Measurements from ENCODE around the gene OSER1.

DNA sequence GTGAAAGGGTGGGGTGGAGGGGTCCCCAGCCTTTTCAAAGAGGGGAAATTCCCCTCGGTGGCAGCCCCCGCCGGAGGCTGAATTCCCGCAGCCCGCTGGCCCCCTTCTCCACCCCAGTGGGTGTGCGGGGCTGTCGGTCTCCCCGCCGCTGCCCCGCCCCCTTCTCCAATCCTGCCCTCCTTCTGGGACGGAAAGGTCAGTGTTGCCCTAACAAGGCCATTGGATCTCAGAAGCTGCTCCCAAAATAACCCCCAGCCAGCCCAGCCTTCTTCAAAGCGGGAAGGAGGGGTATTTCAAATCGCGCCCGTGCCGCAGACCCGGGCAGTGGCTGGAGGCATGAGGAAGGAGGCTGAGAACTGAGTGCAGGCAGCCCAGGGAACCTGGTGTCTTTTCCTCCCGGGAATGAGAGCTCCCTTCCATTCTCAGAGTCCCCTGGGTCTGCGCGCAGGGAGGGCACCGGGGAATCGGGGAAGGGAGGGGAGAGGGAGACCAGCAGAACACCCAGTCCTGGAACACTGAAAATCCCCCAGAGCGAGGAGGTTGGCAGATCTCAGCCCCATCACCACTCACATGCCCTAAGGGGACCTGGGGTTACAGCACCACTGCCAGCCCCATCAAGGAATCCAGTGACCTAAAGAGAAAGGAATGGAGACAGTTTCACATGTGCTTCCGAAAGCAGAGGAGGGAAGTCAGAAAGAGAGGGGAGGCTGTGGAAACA lies 23.4 kb downstream of the OSER1 start, which contains the start of gene JPH2:
- TF ChIP-seq CTCF (optimal IDR thresholded peaks at IDR 0.05 in 1 of 3, IDR thresholded peaks at IDR 0.05 in 1 of 3, conservative IDR thresholded peaks at IDR 0.05 in 1 of 3; ENCODE audit: extremely low read depth in 1 of 3, insufficient read depth in 2 of 3, low read length in 3 of 3) (no peak), EZH2 (IDR thresholded peaks at IDR 0.05; ENCODE audit: low read length) (no peak)
